Astrocyte (in vitro differentiated cells and primary cell): ENCODE results near the gene STXBP3. TPM values are rescaled to one million over a fixed set of nuclear protein-coding genes. Genes with fewer than 3 reads are reported as not detected.
A peak's percentile ranks its signal among the peaks of the same experiment; 100 is the strongest.

Source experiments
- DNase-seq: peaks from one replicate; pipeline ENCODE4 v3.0.0-alpha.2; 2010; ENCODE audit warnings: low read depth
- FAIRE-seq: peaks from 2 replicates; lab custom pipeline; 2011; peaks lifted over from hg19 to GRCh38; lab: Jason Lieb, UNC
- H2AFZ ChIP-seq: 2 replicates; pipeline ENCODE4 v1.6.0; 2012; ENCODE audit warnings: low read depth, low read length, inconsistent platforms
- H3K27ac ChIP-seq: 2 replicates; pipeline ENCODE4 v1.5.1; 2011; ENCODE audit warnings: low read depth, low read length, inconsistent platforms
- H3K27me3 ChIP-seq: 2 replicates; pipeline ENCODE4 v1.6.0; 2011; ENCODE audit warnings: low read length, inconsistent platforms; ENCODE audit not compliant: insufficient read depth
- H3K36me3 ChIP-seq: 2 replicates; pipeline ENCODE4 v1.5.1; 2011; ENCODE audit warnings: low read length, inconsistent platforms; ENCODE audit not compliant: insufficient read depth
- H3K4me1 ChIP-seq: 2 replicates; pipeline ENCODE4 v1.5.1; 2011; ENCODE audit warnings: low read length, inconsistent platforms; ENCODE audit not compliant: insufficient read depth
- H3K4me2 ChIP-seq: 2 replicates; pipeline ENCODE4 v1.6.0; 2012; ENCODE audit warnings: low read length, inconsistent platforms
- H3K4me3 ChIP-seq: 2 replicates; pipeline ENCODE4 v1.5.1; 2011; ENCODE audit warnings: low read depth, mild to moderate bottlenecking, low read length, inconsistent platforms; ENCODE audit not compliant: insufficient read depth
- H3K79me2 ChIP-seq: 2 replicates; pipeline ENCODE4 v1.6.0; 2012; ENCODE audit warnings: mild to moderate bottlenecking, low read length, inconsistent platforms; ENCODE audit not compliant: insufficient read depth
- H3K9ac ChIP-seq: 2 replicates; pipeline ENCODE4 v1.6.0; 2012; ENCODE audit warnings: mild to moderate bottlenecking, low read length, inconsistent platforms
- H3K9me3 ChIP-seq: 2 replicates; pipeline ENCODE4 v1.5.1; 2012; ENCODE audit warnings: low read depth, mild to moderate bottlenecking, low read length, inconsistent platforms; ENCODE audit not compliant: insufficient read depth
- H4K20me1 ChIP-seq: 2 replicates; pipeline ENCODE4 v1.6.0; 2012; ENCODE audit warnings: low read length, inconsistent platforms; ENCODE audit not compliant: insufficient read depth
- H3K27ac Mint-ChIP-seq: one replicate; pipeline ENCODE4 v1.8.0; 2021; ENCODE audit warnings: mild to moderate bottlenecking, mixed read lengths; ENCODE audit not compliant: unreplicated experiment
- H3K27me3 Mint-ChIP-seq: one replicate; pipeline ENCODE4 v1.8.0; 2021; ENCODE audit warnings: low read depth, mixed read lengths; ENCODE audit not compliant: unreplicated experiment
- H3K36me3 Mint-ChIP-seq: one replicate; pipeline ENCODE4 v1.8.0; 2021; ENCODE audit warnings: low read depth, mixed read lengths; ENCODE audit not compliant: unreplicated experiment
- H3K4me1 Mint-ChIP-seq: one replicate; pipeline ENCODE4 v1.8.0; 2021; ENCODE audit warnings: low read depth, mixed read lengths; ENCODE audit not compliant: unreplicated experiment
- H3K4me3 Mint-ChIP-seq: one replicate; pipeline ENCODE4 v1.8.0; 2021; ENCODE audit warnings: mild to moderate bottlenecking, moderate library complexity, mixed read lengths; ENCODE audit not compliant: unreplicated experiment
- H3K9me3 Mint-ChIP-seq: one replicate; pipeline ENCODE4 v1.8.0; 2021; ENCODE audit warnings: mild to moderate bottlenecking, mixed read lengths; ENCODE audit not compliant: unreplicated experiment
- EZH2 ChIP-seq: IDR thresholded peaks from 2 replicates; pipeline ENCODE4 v1.6.1; 2012; ENCODE audit warnings: mild to moderate bottlenecking, low read length, inconsistent platforms; ENCODE audit not compliant: insufficient read depth
- total RNA-seq: library from RNA; stranded (reverse); gene quantifications from 2 replicates; pipeline ENCODE4 v1.2.1, GENCODE V29; 2021
- TF ChIP-seq, protein P1 (sequence below): IDR thresholded peaks from 2 replicates; pipeline ENCODE4 v1.5.1; 2011; ENCODE audit warnings: low read depth, mild to moderate bottlenecking, inconsistent platforms, low read length, moderate library complexity; ENCODE audit not compliant: insufficient read depth

Gene STXBP3
- total RNA-seq, 1 donor from 2014 or later = 48.5 TPM

- no peak for TF ChIP-seq EZH2
- TF ChIP-seq, protein P1, sequence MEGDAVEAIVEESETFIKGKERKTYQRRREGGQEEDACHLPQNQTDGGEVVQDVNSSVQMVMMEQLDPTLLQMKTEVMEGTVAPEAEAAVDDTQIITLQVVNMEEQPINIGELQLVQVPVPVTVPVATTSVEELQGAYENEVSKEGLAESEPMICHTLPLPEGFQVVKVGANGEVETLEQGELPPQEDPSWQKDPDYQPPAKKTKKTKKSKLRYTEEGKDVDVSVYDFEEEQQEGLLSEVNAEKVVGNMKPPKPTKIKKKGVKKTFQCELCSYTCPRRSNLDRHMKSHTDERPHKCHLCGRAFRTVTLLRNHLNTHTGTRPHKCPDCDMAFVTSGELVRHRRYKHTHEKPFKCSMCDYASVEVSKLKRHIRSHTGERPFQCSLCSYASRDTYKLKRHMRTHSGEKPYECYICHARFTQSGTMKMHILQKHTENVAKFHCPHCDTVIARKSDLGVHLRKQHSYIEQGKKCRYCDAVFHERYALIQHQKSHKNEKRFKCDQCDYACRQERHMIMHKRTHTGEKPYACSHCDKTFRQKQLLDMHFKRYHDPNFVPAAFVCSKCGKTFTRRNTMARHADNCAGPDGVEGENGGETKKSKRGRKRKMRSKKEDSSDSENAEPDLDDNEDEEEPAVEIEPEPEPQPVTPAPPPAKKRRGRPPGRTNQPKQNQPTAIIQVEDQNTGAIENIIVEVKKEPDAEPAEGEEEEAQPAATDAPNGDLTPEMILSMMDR = no peak
- H3K4me2 ChIP-seq = peak overlapping the region; percentile 67
- H3K4me3 ChIP-seq = no peak overlapping the region
- FAIRE-seq = peak; percentile 70
- H3K9me3 ChIP-seq = no peaks in the 10 kb centered on the region
- peaks cover 16% of the 10 kb centered on the region for H3K36me3 ChIP-seq
- peak overlapping the region; percentile 5 for H3K27ac ChIP-seq
- no peak overlapping the region for H3K4me3 Mint-ChIP-seq
- H3K4me1 Mint-ChIP-seq = peaks cover 8% of the 10 kb centered on the region
- no peaks in the 10 kb centered on the region for H3K27me3 ChIP-seq
- peaks cover 7% of the 10 kb centered on the region for H3K36me3 Mint-ChIP-seq
- DNase-seq = peak; percentile 73
- H3K4me1 ChIP-seq = peaks cover 14% of the 10 kb centered on the region
- no peak overlapping the region for H3K9ac ChIP-seq
- H2AFZ ChIP-seq = no peak overlapping the region
- H3K9me3 Mint-ChIP-seq = peaks cover 2% of the 10 kb centered on the region
- H4K20me1 ChIP-seq = peaks cover 6% of the 10 kb centered on the region
- H3K79me2 ChIP-seq = no peaks in the 10 kb centered on the region
- no peaks in the 10 kb centered on the region for H3K27me3 Mint-ChIP-seq
- peak overlapping the region; percentile 1 for H3K27ac Mint-ChIP-seq
Measured at GRCh38 chr1:108704496-108704895, 42.0 kb upstream of the STXBP3 start.

- no peak overlapping the region for H3K9ac ChIP-seq
- no peaks in the 10 kb centered on the region for H3K36me3 ChIP-seq
- peaks cover 14% of the 10 kb centered on the region for H3K4me1 ChIP-seq
- H4K20me1 ChIP-seq = no peaks in the 10 kb centered on the region
- TF ChIP-seq EZH2 = no peak
- TF ChIP-seq, protein P1 = no peak
- Mint-ChIP-seq H3K4me1 (peaks cover 8% of the 10 kb centered on the region), H3K9me3 (peaks cover 2% of the 10 kb centered on the region), H3K27ac (no peak overlapping the region), H3K4me3 (no peak overlapping the region), H3K27me3 (no peaks in the 10 kb centered on the region), H3K36me3 (peaks cover 2% of the 10 kb centered on the region)
- no peaks in the 10 kb centered on the region for H3K79me2 ChIP-seq
- no peak overlapping the region for H3K4me2 ChIP-seq
- H3K9me3 ChIP-seq = no peaks in the 10 kb centered on the region
- H3K27ac ChIP-seq = no peak overlapping the region
- H3K27me3 ChIP-seq = no peaks in the 10 kb centered on the region
- FAIRE-seq (no peak), DNase-seq (no peak)
- H3K4me3 ChIP-seq = no peak overlapping the region
- H2AFZ ChIP-seq = no peak overlapping the region
Measured at GRCh38 chr1:108706643-108707042, 39.8 kb upstream of the STXBP3 start.

DNA sequence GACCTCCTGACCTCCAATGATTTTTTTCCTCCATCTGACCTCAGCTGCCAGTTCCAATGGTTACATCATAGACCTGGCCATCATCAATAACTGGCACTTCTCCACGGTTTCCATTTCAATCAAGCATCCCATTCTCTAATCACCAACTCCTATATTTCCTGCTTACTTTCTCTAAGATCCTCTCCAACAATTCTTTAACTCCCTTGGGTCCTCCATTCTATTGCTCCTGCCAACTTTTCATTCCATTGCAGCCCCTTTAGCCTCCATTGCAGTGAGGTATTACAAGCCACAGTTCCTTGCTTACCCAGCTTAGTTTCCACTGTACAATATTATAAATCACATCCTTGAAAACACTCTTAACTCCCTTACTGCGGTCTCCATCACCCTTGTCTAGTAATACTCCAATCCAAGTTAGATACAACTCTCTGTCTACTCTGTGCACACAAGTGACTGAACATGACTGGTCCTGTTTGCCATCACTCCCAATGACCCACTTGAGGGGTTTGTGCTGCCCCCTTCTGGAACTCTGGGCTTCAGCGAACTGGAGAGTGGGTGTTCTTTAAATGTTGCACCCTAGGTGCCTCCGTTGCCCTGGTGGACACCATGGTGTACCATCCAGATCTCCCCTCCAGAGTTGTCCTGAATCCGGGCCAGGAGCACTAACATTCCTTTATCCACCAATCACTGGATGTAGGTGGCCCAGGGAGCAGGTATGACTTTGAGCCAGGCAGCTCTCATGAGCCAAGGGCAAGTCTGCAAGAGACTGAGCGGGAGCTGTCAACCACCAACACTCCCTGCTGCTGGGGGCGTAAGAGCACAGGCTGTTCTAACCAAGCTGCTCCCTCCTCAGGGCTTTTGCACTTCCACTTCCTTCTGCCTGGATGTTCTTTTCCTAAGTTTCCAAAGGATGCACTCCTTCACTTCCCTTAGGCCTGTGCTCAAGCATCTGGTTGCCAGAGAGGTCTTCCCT lies 37.5 kb upstream of the STXBP3 start:
- Mint-ChIP-seq H3K36me3 (no peaks in the 10 kb centered on the region), H3K27me3 (no peaks in the 10 kb centered on the region), H3K27ac (no peak overlapping the region), H3K4me1 (peaks cover 16% of the 10 kb centered on the region), H3K4me3 (no peak overlapping the region), H3K9me3 (no peaks in the 10 kb centered on the region)
- no peak overlapping the region for H2AFZ ChIP-seq
- TF ChIP-seq, protein P1 = no peak
- no peak for TF ChIP-seq EZH2
- H4K20me1 ChIP-seq = no peaks in the 10 kb centered on the region
- no peak overlapping the region for H3K27ac ChIP-seq
- no peak overlapping the region for H3K9ac ChIP-seq
- H3K4me2 ChIP-seq = no peak overlapping the region
- no peaks in the 10 kb centered on the region for H3K79me2 ChIP-seq
- DNase-seq (no peak), FAIRE-seq (no peak)
- H3K27me3 ChIP-seq = no peaks in the 10 kb centered on the region
- peaks cover 16% of the 10 kb centered on the region for H3K4me1 ChIP-seq
- H3K4me3 ChIP-seq = no peak overlapping the region
- H3K9me3 ChIP-seq = no peaks in the 10 kb centered on the region
- no peaks in the 10 kb centered on the region for H3K36me3 ChIP-seq
